Calu3 (cell line): ENCODE measurements around the gene PEAK1. TPM values are rescaled to one million over a fixed set of nuclear protein-coding genes. Genes with fewer than 3 reads are reported as not detected.

ENCODE experiments used
- BruUV-seq: library from RNA; stranded (reverse); fragments of 400-500 nt; replicated peaks from 2 replicates; lab custom pipeline; 2021; lab: Mats Ljungman, UMichigan
- CTCF ChIA-PET: fragments of 300-600 bp; sonication (Branson Sonifier 250); formaldehyde crosslinking; loops from one replicate; lab custom pipeline; 2022; ENCODE audit warnings: antibody characterized with exemption; lab: Charles Lee
- DNase-seq: peaks from one replicate; pipeline ENCODE4 v3.0.0; 2022
- H3K27ac Mint-ChIP-seq: one replicate; pipeline ENCODE4 v1.8.0; 2022; ENCODE audit warnings: mixed read lengths; ENCODE audit not compliant: unreplicated experiment
- H3K27me3 Mint-ChIP-seq: one replicate; pipeline ENCODE4 v1.8.0; 2022; ENCODE audit warnings: mixed read lengths; ENCODE audit not compliant: unreplicated experiment
- H3K36me3 Mint-ChIP-seq: one replicate; pipeline ENCODE4 v1.8.0; 2022; ENCODE audit warnings: mild to moderate bottlenecking, moderate library complexity, mixed read lengths; ENCODE audit not compliant: insufficient read depth, unreplicated experiment
- H3K4me1 Mint-ChIP-seq: one replicate; pipeline ENCODE4 v1.8.0; 2022; ENCODE audit warnings: mild to moderate bottlenecking, low read depth, mixed read lengths; ENCODE audit not compliant: unreplicated experiment
- H3K4me3 Mint-ChIP-seq: one replicate; pipeline ENCODE4 v1.8.0; 2022; ENCODE audit warnings: mild to moderate bottlenecking, low read depth, moderate library complexity, mixed read lengths; ENCODE audit not compliant: unreplicated experiment
- H3K9me3 Mint-ChIP-seq: one replicate; pipeline ENCODE4 v1.8.0; 2022; ENCODE audit warnings: low read depth, mixed read lengths; ENCODE audit not compliant: unreplicated experiment
- CTCF ChIP-seq: fragments of 200-600 bp; IDR thresholded peaks from one replicate; pipeline ENCODE4 v1.8.0; 2022; ENCODE audit warnings: antibody characterized with exemption; ENCODE audit not compliant: unreplicated experiment
- intact Hi-C: fragments of 100-400 bp; cut with micrococcal nuclease; formaldehyde crosslinking; loops from one replicate; pipeline ENCODE4 v1.10.0; 2022; ENCODE audit not compliant: unreplicated experiment
- total RNA-seq: library from RNA; stranded (reverse); gene quantifications from 2 replicates; pipeline ENCODE4 v1.2.3, GENCODE V29; 2022

The PEAK1 gene
- total RNA-seq, 1 experiment from 2014 or later: 54.3 TPM

DNA sequence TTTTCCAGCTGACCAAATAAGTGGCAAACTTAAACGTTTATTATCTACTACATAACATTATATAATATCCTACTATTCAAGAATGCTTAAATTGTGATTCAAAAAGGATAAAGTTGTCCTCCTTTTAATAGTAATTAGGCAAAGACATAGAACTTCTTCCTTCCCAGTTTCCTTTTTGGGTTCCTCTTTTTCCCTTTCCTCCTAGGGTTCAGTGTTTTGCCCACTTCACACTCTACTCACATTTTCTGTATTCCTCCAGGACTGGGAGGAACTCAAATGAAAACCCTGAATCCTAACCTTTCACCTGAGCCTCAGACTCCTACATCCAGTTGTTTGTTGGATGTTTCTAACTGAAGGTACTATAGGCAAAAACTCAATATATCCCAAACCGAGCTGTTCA is 132.5 kb downstream of the PEAK1 start:
- no peaks in the 10 kb centered on the region for H3K27me3 Mint-ChIP-seq
- H3K4me3 Mint-ChIP-seq: no peak overlapping the region
- no peak overlapping the region for H3K27ac Mint-ChIP-seq
- no TSS peak for BruUV-seq
- no peaks in the 10 kb centered on the region for H3K36me3 Mint-ChIP-seq
- H3K4me1 Mint-ChIP-seq: peaks cover 14% of the 10 kb centered on the region
- no peak for DNase-seq
- TF ChIP-seq CTCF: no peak
- intact Hi-C loops: no loop called here
- no peaks in the 10 kb centered on the region for H3K9me3 Mint-ChIP-seq
- CTCF ChIA-PET: interaction anchor here (1.3 kb wide), 1 partner anchor 15 kb away, joined by 3 read pairs; no protein-coding TSS in a partner anchor

GRCh38 chr15:77285057-77285997 is 134.6 kb downstream of the PEAK1 start:
- intact Hi-C loops: no loop called here
- CTCF ChIA-PET: no interaction called here
- H3K4me1 Mint-ChIP-seq: peaks cover 14% of the 10 kb centered on the region
- no peak overlapping the region for H3K27ac Mint-ChIP-seq
- H3K36me3 Mint-ChIP-seq: no peaks in the 10 kb centered on the region
- no peaks in the 10 kb centered on the region for H3K27me3 Mint-ChIP-seq
- BruUV-seq: no TSS peak
- no peak overlapping the region for H3K4me3 Mint-ChIP-seq
- no peaks in the 10 kb centered on the region for H3K9me3 Mint-ChIP-seq
- TF ChIP-seq CTCF: no peak
- no peak for DNase-seq

DNA sequence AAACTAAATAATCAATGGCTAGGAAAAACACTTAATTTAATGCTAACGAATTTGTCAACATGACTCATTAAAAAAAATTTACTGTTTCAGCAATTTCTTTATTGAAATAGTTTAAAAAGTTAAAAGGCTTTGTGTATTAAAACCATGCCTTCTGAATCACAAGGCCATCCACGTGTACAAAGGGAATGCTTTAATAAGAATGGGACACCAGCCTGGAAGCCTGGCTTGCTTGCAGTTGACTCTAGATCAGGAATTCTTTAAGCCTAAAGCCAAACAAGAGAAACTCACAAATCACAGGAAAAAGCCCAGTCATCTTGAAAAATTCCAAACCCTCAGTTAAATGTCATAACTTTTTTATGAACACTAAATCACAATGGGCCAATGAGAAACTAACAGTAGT is 137.6 kb downstream of the PEAK1 start:
- Mint-ChIP-seq H3K4me3 (no peak overlapping the region), H3K4me1 (peaks cover 2% of the 10 kb centered on the region), H3K27me3 (no peaks in the 10 kb centered on the region), H3K27ac (no peak overlapping the region), H3K36me3 (no peaks in the 10 kb centered on the region), H3K9me3 (no peaks in the 10 kb centered on the region)
- BruUV-seq: no TSS peak
- intact Hi-C loops: no loop called here
- no peak for TF ChIP-seq CTCF
- CTCF ChIA-PET: no interaction called here
- DNase-seq: no peak

DNA sequence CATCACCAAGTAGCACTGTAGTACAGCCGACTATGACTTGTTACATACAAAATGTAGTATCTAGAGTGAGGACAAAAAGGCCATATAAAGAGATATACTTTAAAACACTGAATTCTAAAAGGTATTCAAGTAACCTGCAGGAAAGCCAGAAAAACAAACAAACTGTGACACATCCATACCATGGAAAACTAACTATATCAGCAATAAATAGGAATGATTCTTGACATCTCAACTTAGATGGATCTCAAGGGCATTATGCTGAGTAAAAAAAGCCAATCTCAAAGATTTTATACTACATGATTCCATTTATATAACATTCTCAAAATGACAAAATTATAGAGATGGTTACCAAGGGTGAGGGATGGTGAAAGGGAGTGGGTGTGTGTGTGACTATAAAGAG is 143.0 kb downstream of the PEAK1 start:
- TF ChIP-seq CTCF: no peak
- Mint-ChIP-seq H3K9me3 (peaks cover 1% of the 10 kb centered on the region), H3K4me3 (no peak overlapping the region), H3K27me3 (no peaks in the 10 kb centered on the region), H3K27ac (no peak overlapping the region), H3K36me3 (no peaks in the 10 kb centered on the region), H3K4me1 (no peaks in the 10 kb centered on the region)
- intact Hi-C loops: no loop called here
- CTCF ChIA-PET: no interaction called here
- BruUV-seq: no TSS peak
- no peak for DNase-seq
